ENCODE data around the gene MTHFD2. TPM values are rescaled to one million over a fixed set of nuclear protein-coding genes. Genes with fewer than 3 reads are reported as not detected.

The MTHFD2 gene
- total and polyA plus RNA-seq, 2 donors (not counting 1 experiment from before 2014, with no cell fraction given) = 9.5 to 18.0 TPM

- Histone ChIP-seq H3K27me3 (replicated peaks in 1 of 4; ENCODE audit: control extremely low read depth in 1 of 4, control insufficient read depth in 3 of 4, insufficient read depth in 4 of 4, low read length in 3 of 4) (no peaks in the 10 kb centered on the region), H3K9me3 (ENCODE audit: control extremely low read depth in 1 of 3, control insufficient read depth in 2 of 3, insufficient read depth in 1 of 3, low read length in 2 of 3) (peaks cover 0 to under 1% (median 0%) of the 10 kb centered on the region in 3 donors), H3K4me2 (replicated peaks; ENCODE audit: low read depth, low read length, poor library complexity, severe bottlenecking) (no peak overlapping the region), H4K20me1 (ENCODE audit: control insufficient read depth, insufficient read depth, low read length, poor library complexity, severe bottlenecking) (no peaks in the 10 kb centered on the region), H3K27ac (ENCODE audit: low read length in 2 of 2) (no peak overlapping the region), H3K36me3 (replicated peaks in 1 of 2; ENCODE audit: control extremely low read depth in 1 of 2, control insufficient read depth in 1 of 2, extremely low read depth in 1 of 2, insufficient read depth in 2 of 2, low read length in 1 of 2) (no peaks in the 10 kb centered on the region), H2AFZ (ENCODE audit: insufficient read depth, low read depth, low read length, poor library complexity, severe bottlenecking) (no peak overlapping the region), H3K79me2 (ENCODE audit: control insufficient read depth, insufficient read depth, low read length) (peaks cover 5% of the 10 kb centered on the region), H3K4me3 (ENCODE audit: control extremely low read depth in 1 of 5, extremely low read depth in 1 of 5, insufficient read depth in 1 of 5, low read depth in 2 of 5, low read length in 4 of 5) (no peak overlapping the region), H3K9ac (ENCODE audit: low read length) (no peak overlapping the region), H3K4me1 (ENCODE audit: control insufficient read depth in 2 of 2, insufficient read depth in 2 of 2, low read length in 2 of 2) (peaks cover under 1 to 3% of the 10 kb centered on the region in 2 donors)
- POLR2A ChIA-PET = no interaction called here
- Mint-ChIP-seq H3K9me3 (ENCODE audit: insufficient read depth) (no peaks in the 10 kb centered on the region), H3K27ac (no peak overlapping the region), H3K4me3 (no peak overlapping the region), H3K27me3 (no peaks in the 10 kb centered on the region), H3K4me1 (peaks cover 1% of the 10 kb centered on the region)
- CTCF ChIA-PET = interaction anchor here (0.5 to 1.7 kb wide), 3 partner anchors 10 to 326 kb away, joined by 3 to 5 read pairs (median 3); no protein-coding TSS in a partner anchor
- DNase-seq (no peak), ATAC-seq (ENCODE audit: low read depth) (no peak)
- intact Hi-C loops (cut with micrococcal nuclease) = no loop called here
- TF ChIP-seq EZH2 (IDR thresholded peaks at IDR 0.05; ENCODE audit: borderline replicate concordance, insufficient read depth, low read depth, low read length, poor library complexity, severe bottlenecking) = no peak
- no peak for TF ChIP-seq CTCF (IDR thresholded peaks at IDR 0.05)
- 64% methylated on average over 5 of the region's 6 CpGs for WGBS (ENCODE audit: insufficient coverage)
These were observed 6.6 kb upstream of the MTHFD2 start for GRCh38 chr2:74191596-74192380.

- Histone ChIP-seq H3K9ac (ENCODE audit: low read length) (no peak overlapping the region), H4K20me1 (ENCODE audit: control insufficient read depth, insufficient read depth, low read length, poor library complexity, severe bottlenecking) (no peaks in the 10 kb centered on the region), H3K27me3 (replicated peaks in 1 of 4; ENCODE audit: control extremely low read depth in 1 of 4, control insufficient read depth in 3 of 4, insufficient read depth in 4 of 4, low read length in 3 of 4) (no peaks in the 10 kb centered on the region), H3K9me3 (ENCODE audit: control extremely low read depth in 1 of 3, control insufficient read depth in 2 of 3, insufficient read depth in 1 of 3, low read length in 2 of 3) (no peaks in the 10 kb centered on the region), H3K27ac (ENCODE audit: low read length in 2 of 2) (no peak overlapping the region), H3K36me3 (replicated peaks in 1 of 2; ENCODE audit: control extremely low read depth in 1 of 2, control insufficient read depth in 1 of 2, extremely low read depth in 1 of 2, insufficient read depth in 2 of 2, low read length in 1 of 2) (no peaks in the 10 kb centered on the region), H3K4me3 (ENCODE audit: control extremely low read depth in 1 of 5, extremely low read depth in 1 of 5, insufficient read depth in 1 of 5, low read depth in 2 of 5, low read length in 4 of 5) (no peak overlapping the region), H3K4me1 (ENCODE audit: control insufficient read depth in 2 of 2, insufficient read depth in 2 of 2, low read length in 2 of 2) (peaks cover 10 to 17% of the 10 kb centered on the region in 2 donors), H3K79me2 (ENCODE audit: control insufficient read depth, insufficient read depth, low read length) (peaks cover 5% of the 10 kb centered on the region), H3K4me2 (replicated peaks; ENCODE audit: low read depth, low read length, poor library complexity, severe bottlenecking) (no peak overlapping the region), H2AFZ (ENCODE audit: insufficient read depth, low read depth, low read length, poor library complexity, severe bottlenecking) (no peak overlapping the region)
- ATAC-seq (ENCODE audit: low read depth) = no peak
- 100% methylated on average over 1 of the region's 1 CpG for WGBS (ENCODE audit: insufficient coverage)
- Mint-ChIP-seq H3K4me3 (no peak overlapping the region), H3K27ac (no peak overlapping the region), H3K4me1 (peaks cover 16% of the 10 kb centered on the region), H3K27me3 (no peaks in the 10 kb centered on the region), H3K9me3 (ENCODE audit: insufficient read depth) (no peaks in the 10 kb centered on the region)
- DNase-seq = no peak
- intact Hi-C loops (cut with micrococcal nuclease) = no loop called here
- POLR2A ChIA-PET = no interaction called here
- TF ChIP-seq CTCF (IDR thresholded peaks at IDR 0.05) (no peak), EZH2 (IDR thresholded peaks at IDR 0.05; ENCODE audit: borderline replicate concordance, insufficient read depth, low read depth, low read length, poor library complexity, severe bottlenecking) (no peak)
- CTCF ChIA-PET = no interaction called here
These were observed 3.6 kb upstream of the MTHFD2 start for GRCh38 chr2:74194799-74195198.
